Stimulated activated naive CD8-positive, alpha-beta T cell treated with anti-CD3 and anti-CD28 coated beads, Interleukin-15, amount 100 ng/mL, for 72 hours (primary cell): ENCODE data around the gene OXA1L.
A peak's percentile ranks its signal among the peaks of the same experiment; 100 is the strongest.
"Not testable (repeated sequence)": the region's sequence is repeated elsewhere in the genome, so short reads cannot be mapped to it uniquely, and the experiment has no call there.

ENCODE experiments used
- ATAC-seq: fragments of 150-1000 bp; cut with Tn5 transposase; 2 replicates; pipeline ENCODE4 v1.10.0; 2021; ENCODE audit warnings: mild to moderate bottlenecking, moderate library complexity
- DNase-seq, 2 donors: peaks; one replicate each; pipeline ENCODE4 v3.0.0; 2021 to 2022
- H3K27ac Mint-ChIP-seq, 2 donors: one replicate each; pipeline ENCODE4 v1.8.0; 2022; ENCODE audit warnings: mild to moderate bottlenecking in 2 of 2, mixed read lengths in 2 of 2, moderate library complexity in 2 of 2
- H3K27me3 Mint-ChIP-seq: one replicate; pipeline ENCODE4 v1.8.0; 2022; ENCODE audit warnings: mixed read lengths
- H3K4me1 Mint-ChIP-seq: one replicate; pipeline ENCODE4 v1.8.0; 2022; ENCODE audit warnings: mild to moderate bottlenecking, mixed read lengths
- H3K4me3 Mint-ChIP-seq, 2 donors: one replicate each; pipeline ENCODE4 v1.8.0; 2022; ENCODE audit warnings: mild to moderate bottlenecking in 2 of 2, mixed read lengths in 2 of 2, moderate library complexity in 1 of 2
- H3K9me3 Mint-ChIP-seq, 2 donors: one replicate each; pipeline ENCODE4 v1.8.0; 2022; ENCODE audit warnings: mixed read lengths in 2 of 2

The OXA1L gene

GRCh38 chr14:22748631-22749068 is 17.8 kb upstream of the OXA1L start:
- ATAC-seq (no peak), DNase-seq (no peak)
- Mint-ChIP-seq H3K27me3 (peaks cover 29% of the 10 kb centered on the region), H3K27ac (peak overlapping the region in 1 of 2 donors; percentile 67), H3K4me3 (no peak overlapping the region), H3K4me1 (no peaks in the 10 kb centered on the region), H3K9me3 (no peaks in the 10 kb centered on the region)

GRCh38 chr14:22752422-22752821 is 14.1 kb upstream of the OXA1L start:
- H3K9me3 Mint-ChIP-seq = no peaks in the 10 kb centered on the region
- peaks cover 30% of the 10 kb centered on the region for H3K27me3 Mint-ChIP-seq
- ATAC-seq = no peak
- H3K4me3 Mint-ChIP-seq = no peak overlapping the region
- DNase-seq = no peak
- H3K4me1 Mint-ChIP-seq = no peaks in the 10 kb centered on the region
- no peak overlapping the region for H3K27ac Mint-ChIP-seq

GRCh38 chr14:22753586-22753985 is 12.9 kb upstream of the OXA1L start:
- no peaks in the 10 kb centered on the region for H3K4me1 Mint-ChIP-seq
- H3K27me3 Mint-ChIP-seq = peaks cover 22% of the 10 kb centered on the region
- H3K9me3 Mint-ChIP-seq = no peaks in the 10 kb centered on the region
- DNase-seq = no peak
- H3K27ac Mint-ChIP-seq = no peak overlapping the region
- no peak for ATAC-seq
- no peak overlapping the region for H3K4me3 Mint-ChIP-seq

- DNase-seq, H3K27me3 Mint-ChIP-seq, H3K27ac Mint-ChIP-seq, ATAC-seq, H3K4me3 Mint-ChIP-seq, H3K4me1 Mint-ChIP-seq: not testable (repeated sequence)
- H3K9me3 Mint-ChIP-seq = peaks cover 7 to 20% of the 10 kb centered on the region in 2 donors
Measured at GRCh38 chr14:22757972-22758650, 8.4 kb upstream of the OXA1L start.

GRCh38 chr14:22761734-22762133 is 4.8 kb upstream of the OXA1L start:
- Mint-ChIP-seq H3K9me3 (peaks cover 7 to 20% of the 10 kb centered on the region in 2 donors), H3K27ac (no peak overlapping the region), H3K27me3 (no peaks in the 10 kb centered on the region), H3K4me1 (peaks cover 17% of the 10 kb centered on the region), H3K4me3 (no peak overlapping the region)
- DNase-seq = no peak
- no peak for ATAC-seq

- DNase-seq (no peak), ATAC-seq (no peak)
- Mint-ChIP-seq H3K4me3 (no peak overlapping the region), H3K27ac (no peak overlapping the region), H3K4me1 (peaks cover 41% of the 10 kb centered on the region), H3K27me3 (no peaks in the 10 kb centered on the region), H3K9me3 (peaks cover 7 to 20% of the 10 kb centered on the region in 2 donors)
Measured at GRCh38 chr14:22764382-22764781, 2.1 kb upstream of the OXA1L start.

GRCh38 chr14:22767323-22767589 is 768 bp downstream of the OXA1L start:
- no peak for DNase-seq
- Mint-ChIP-seq H3K27ac (peak overlapping the region; percentile 100), H3K27me3 (no peaks in the 10 kb centered on the region), H3K4me1 (peaks cover 53% of the 10 kb centered on the region), H3K9me3 (no peaks in the 10 kb centered on the region), H3K4me3 (peak overlapping the region; percentile 95 to 98)
- no peak for ATAC-seq

- Mint-ChIP-seq H3K27me3 (no peaks in the 10 kb centered on the region), H3K9me3 (no peaks in the 10 kb centered on the region), H3K4me3 (no peak overlapping the region), H3K4me1 (peaks cover 53% of the 10 kb centered on the region), H3K27ac (peak overlapping the region in 1 of 2 donors; percentile 2)
- DNase-seq (no peak), ATAC-seq (no peak)
Measured at GRCh38 chr14:22768947-22769346, 2.5 kb downstream of the OXA1L start.

GRCh38 chr14:22769369-22769768 is 2.9 kb downstream of the OXA1L start:
- H3K4me3 Mint-ChIP-seq = no peak overlapping the region

GRCh38 chr14:22770481-22771187 is 4.1 kb downstream of the OXA1L start:
- no peak for DNase-seq
- H3K4me1 Mint-ChIP-seq = peaks cover 44% of the 10 kb centered on the region
- H3K4me3 Mint-ChIP-seq = no peak overlapping the region
- no peaks in the 10 kb centered on the region for H3K27me3 Mint-ChIP-seq
- ATAC-seq = no peak
- H3K9me3 Mint-ChIP-seq = no peaks in the 10 kb centered on the region
- H3K27ac Mint-ChIP-seq = no peak overlapping the region

More at GRCh38 chr14:22769369-22769768, 2.9 kb downstream of the OXA1L start:
- no peaks in the 10 kb centered on the region for H3K9me3 Mint-ChIP-seq
- no peak for ATAC-seq
- peak overlapping the region in 1 of 2 donors; percentile 2 for H3K27ac Mint-ChIP-seq
- H3K4me1 Mint-ChIP-seq = peaks cover 53% of the 10 kb centered on the region
- no peak for DNase-seq
- no peaks in the 10 kb centered on the region for H3K27me3 Mint-ChIP-seq

GRCh38 chr14:22772725-22773124 is 6.2 kb downstream of the OXA1L start:
- DNase-seq = no peak
- Mint-ChIP-seq H3K9me3 (no peaks in the 10 kb centered on the region), H3K4me3 (no peak overlapping the region), H3K27me3 (no peaks in the 10 kb centered on the region), H3K27ac (no peak overlapping the region), H3K4me1 (peaks cover 29% of the 10 kb centered on the region)
- no peak for ATAC-seq

- ATAC-seq (no peak), DNase-seq (no peak)
- Mint-ChIP-seq H3K4me3 (no peak overlapping the region), H3K27ac (peak overlapping the region in 1 of 2 donors; percentile 9), H3K27me3 (no peaks in the 10 kb centered on the region), H3K9me3 (no peaks in the 10 kb centered on the region), H3K4me1 (peaks cover 22% of the 10 kb centered on the region)
Measured at GRCh38 chr14:22773162-22774010, 6.9 kb downstream of the OXA1L start.

- H3K27me3 Mint-ChIP-seq = no peaks in the 10 kb centered on the region
- H3K4me3 Mint-ChIP-seq = no peak overlapping the region
- no peaks in the 10 kb centered on the region for H3K9me3 Mint-ChIP-seq
- H3K27ac Mint-ChIP-seq = peak overlapping the region in 1 of 2 donors; percentile 1
- no peak for DNase-seq
- H3K4me1 Mint-ChIP-seq = peaks cover 14% of the 10 kb centered on the region
- no peak for ATAC-seq
Measured at GRCh38 chr14:22774011-22774706, 7.7 kb downstream of the OXA1L start.

- Mint-ChIP-seq H3K4me3 (no peak overlapping the region), H3K27ac (no peak overlapping the region)
- no peak for ATAC-seq
Measured at GRCh38 chr14:22776215-22776614, 9.7 kb downstream of the OXA1L start.

GRCh38 chr14:22776849-22777248 is 10.4 kb downstream of the OXA1L start:
- not testable (repeated sequence) for H3K4me3 Mint-ChIP-seq, H3K9me3 Mint-ChIP-seq, ATAC-seq, H3K4me1 Mint-ChIP-seq, DNase-seq, H3K27me3 Mint-ChIP-seq
- H3K27ac Mint-ChIP-seq = peak overlapping the region in 1 of 2 donors; percentile 89

More at GRCh38 chr14:22776215-22776614, 9.7 kb downstream of the OXA1L start:
- H3K4me1 Mint-ChIP-seq = peaks cover 7% of the 10 kb centered on the region
- no peaks in the 10 kb centered on the region for H3K9me3 Mint-ChIP-seq
- no peak for DNase-seq
- H3K27me3 Mint-ChIP-seq = no peaks in the 10 kb centered on the region
